SK-N-SH (cell line): ENCODE results near the gene SPTB. TPM values are rescaled to one million over a fixed set of nuclear protein-coding genes. Genes with fewer than 3 reads are reported as not detected.

Source experiments
- CTCF ChIA-PET: fragments of 300-600, 350-600 bp; formaldehyde crosslinking; extraction: SDS; loops from one replicate; lab custom pipeline; 2021; lab: Yijun Ruan, JAX
- POLR2A ChIA-PET: fragments of 350-600 bp; sonication (Branson Sonifier 250); formaldehyde crosslinking; extraction: SDS; loops from one replicate; lab custom pipeline; 2020; ENCODE audit warnings: antibody characterized with exemption, inconsistent platforms; lab: Yijun Ruan, JAX
- DNase-seq: peaks from one replicate; pipeline ENCODE4 v3.0.0; 2012
- H2AFZ ChIP-seq: fragments of 200-600 bp; sonication (generic); 2 replicates; pipeline ENCODE4 v1.8.1; 2016; ENCODE audit warnings: antibody characterized with exemption, mild to moderate bottlenecking, low read depth
- H3F3A ChIP-seq: fragments of 200-600 bp; sonication (generic); replicated peaks from 2 replicates; pipeline ENCODE3; 2016; ENCODE audit warnings: antibody characterized with exemption, mild to moderate bottlenecking; ENCODE audit not compliant: insufficient read depth
- H3K27ac ChIP-seq, 2 experiments: fragments of 200-500 bp in 1 of 2; fragments of 200-600 bp in 1 of 2; sonication (Bioruptor generic) in 1 of 2; sonication (generic), shearing (Covaris generic) in 1 of 2; 2 replicates each; pipeline versions ENCODE4 v1.5.1 to v1.6.1; 2014 to 2016; ENCODE audit warnings: low read depth in 2 of 2, inconsistent platforms in 1 of 2, low read length in 1 of 2, mild to moderate bottlenecking in 1 of 2, mixed read lengths in 1 of 2
- H3K27me3 ChIP-seq: fragments of 200-600 bp; sonication (generic), shearing (Covaris generic); 2 replicates; pipeline ENCODE4 v1.6.1; 2016; ENCODE audit warnings: mixed run types; ENCODE audit not compliant: insufficient read depth
- H3K36me3 ChIP-seq, 2 experiments: fragments of 200-500 bp in 1 of 2; fragments of 200-600 bp in 1 of 2; sonication (Bioruptor generic) in 1 of 2; sonication (generic) in 1 of 2; replicated peaks in 1 of 2; 2 replicates each; pipeline versions ENCODE3 to v1.5.1; 2014 to 2016; ENCODE audit warnings: low read length in 1 of 2, mild to moderate bottlenecking in 1 of 2; ENCODE audit not compliant: insufficient read depth in 2 of 2, control insufficient read depth in 1 of 2
- H3K4me1 ChIP-seq, 2 experiments: fragments of 200-500 bp in 1 of 2; fragments of 200-600 bp in 1 of 2; sonication (Bioruptor generic) in 1 of 2; sonication (generic), shearing (Covaris generic) in 1 of 2; 2 replicates each; pipeline versions ENCODE4 v1.5.1 to v1.6.1; 2014 to 2016; ENCODE audit warnings: low read depth in 1 of 2, low read length in 1 of 2, mixed run types in 1 of 2; ENCODE audit not compliant: insufficient read depth in 2 of 2, control insufficient read depth in 1 of 2
- H3K4me2 ChIP-seq: fragments of 200-600 bp; sonication (generic), shearing (Covaris generic); 2 replicates; pipeline ENCODE4 v1.6.1; 2017; ENCODE audit warnings: mixed run types
- H3K4me3 ChIP-seq, 2 experiments: fragments of 200-500 bp in 1 of 2; fragments of 200-600 bp in 1 of 2; sonication (Bioruptor generic) in 1 of 2; sonication (generic), shearing (Covaris generic) in 1 of 2; 2 replicates each; pipeline versions ENCODE4 v1.5.1 to v1.8.1; 2014 to 2016; ENCODE audit warnings: low read depth in 2 of 2, inconsistent platforms in 1 of 2, low read length in 1 of 2, mild to moderate bottlenecking in 1 of 2, mixed read lengths in 1 of 2, moderate library complexity in 1 of 2
- H3K79me2 ChIP-seq: fragments of 200-600 bp; sonication (generic); 2 replicates; pipeline ENCODE4 v1.8.1; 2017; ENCODE audit warnings: mild to moderate bottlenecking; ENCODE audit not compliant: insufficient read depth
- H3K9ac ChIP-seq: fragments of 200-600 bp; sonication (generic); 2 replicates; pipeline ENCODE4 v1.6.1; 2017; ENCODE audit warnings: mixed run types
- H3K9me2 ChIP-seq: fragments of 200-600 bp; sonication (generic); 2 replicates; pipeline ENCODE4 v1.6.1; 2017; ENCODE audit warnings: mixed run types
- H3K9me3 ChIP-seq: fragments of 200-600 bp; sonication (generic); 2 replicates; pipeline ENCODE4 v1.6.1; 2017; ENCODE audit warnings: mixed run types, mild to moderate bottlenecking, moderate library complexity
- H4K20me1 ChIP-seq: fragments of 200-600 bp; sonication (generic); 2 replicates; pipeline ENCODE4 v1.6.1; 2017; ENCODE audit warnings: mild to moderate bottlenecking, mixed run types; ENCODE audit not compliant: insufficient read depth
- FOXJ3 ChIP-seq: sonication (generic); formaldehyde crosslinking; IDR thresholded peaks from 2 replicates; pipeline ENCODE4 v1.5.1; 2020; ENCODE audit warnings: mild to moderate bottlenecking, missing genetic modification reagents
- MEF2A ChIP-seq: IDR thresholded peaks from 2 replicates; pipeline ENCODE4 v1.4.0; 2012; ENCODE audit warnings: low read depth, borderline replicate concordance
- MXI1 ChIP-seq: IDR thresholded peaks from 2 replicates; pipeline ENCODE4 v1.6.1; 2012; ENCODE audit warnings: mild to moderate bottlenecking, low read depth, low read length, improper control_type of control experiment
- POLR2AphosphoS5 ChIP-seq: IDR thresholded peaks from 2 replicates; pipeline ENCODE4 v1.6.1; 2012; ENCODE audit warnings: low read depth, low read length
- REST ChIP-seq: IDR thresholded peaks from 2 replicates; pipeline ENCODE4 v1.6.1; 2012; ENCODE audit warnings: mild to moderate bottlenecking, low read depth, low read length, moderate library complexity
- RXRA ChIP-seq: IDR thresholded peaks from 2 replicates; pipeline ENCODE4 v1.4.0; 2012; ENCODE audit warnings: low read depth, mild to moderate bottlenecking, borderline replicate concordance
- SMC3 ChIP-seq: IDR thresholded peaks from 2 replicates; pipeline ENCODE4 v1.6.1; 2012; ENCODE audit warnings: low read depth, low read length, improper control_type of control experiment
- TEAD4 ChIP-seq: IDR thresholded peaks from 2 replicates; pipeline ENCODE4 v1.4.0; 2012; ENCODE audit warnings: mild to moderate bottlenecking, borderline replicate concordance; ENCODE audit not compliant: insufficient read depth
- WGBS: methylation state at CpG from one replicate; pipeline ENCODE4 v1.1.6; 2017; ENCODE audit warnings: low lambda C conversion rate; 5-methylcytosine and 5-hydroxymethylcytosine counted together
- polyA plus RNA-seq, 3 experiments: library from polyadenylated mRNA; depleted of rRNA; stranded (reverse); fragments of >200 nt; gene quantifications; 2 replicates each; pipeline ENCODE4 v1.2.3, GENCODE V29; 2012
- TF ChIP-seq, protein P1 (sequence below): IDR thresholded peaks from 2 replicates; pipeline ENCODE4 v1.4.0; 2012; ENCODE audit warnings: low read depth
- TF ChIP-seq, protein P2 (sequence below): IDR thresholded peaks from 2 replicates; pipeline ENCODE4 v1.4.0; 2012; ENCODE audit warnings: low read depth, borderline replicate concordance
- TF ChIP-seq, protein P3 (sequence below): fragments of 200-600 bp; sonication (generic); IDR thresholded peaks from 2 replicates; pipeline ENCODE4 v1.6.1; 2017; ENCODE audit warnings: antibody characterized with exemption, mild to moderate bottlenecking, moderate library complexity

SPTB gene
- polyA plus RNA-seq, 1 of the 3 experiments (the other 2 are of a cell fraction) = 0.15 TPM

- Histone ChIP-seq H3F3A (no peaks in the 10 kb centered on the region), H2AFZ (no peak overlapping the region), H3K79me2 (no peaks in the 10 kb centered on the region), H3K27ac (no peak overlapping the region), H4K20me1 (no peaks in the 10 kb centered on the region), H3K27me3 (no peaks in the 10 kb centered on the region; the same call in 1 of the 2 replicates), H3K4me1 (no peaks in the 10 kb centered on the region), H3K9me2 (no peaks in the 10 kb centered on the region), H3K4me3 (no peak overlapping the region), H3K9me3 (no peaks in the 10 kb centered on the region), H3K36me3 (no peaks in the 10 kb centered on the region), H3K4me2 (no peak overlapping the region), H3K9ac (no peak overlapping the region)
- WGBS = 82% methylated on average over 11 of the region's 11 CpGs
- DNase-seq = no peak
- TF ChIP-seq, protein P1, sequence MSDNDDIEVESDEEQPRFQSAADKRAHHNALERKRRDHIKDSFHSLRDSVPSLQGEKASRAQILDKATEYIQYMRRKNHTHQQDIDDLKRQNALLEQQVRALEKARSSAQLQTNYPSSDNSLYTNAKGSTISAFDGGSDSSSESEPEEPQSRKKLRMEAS = no peak
- TF ChIP-seq, protein P2, sequence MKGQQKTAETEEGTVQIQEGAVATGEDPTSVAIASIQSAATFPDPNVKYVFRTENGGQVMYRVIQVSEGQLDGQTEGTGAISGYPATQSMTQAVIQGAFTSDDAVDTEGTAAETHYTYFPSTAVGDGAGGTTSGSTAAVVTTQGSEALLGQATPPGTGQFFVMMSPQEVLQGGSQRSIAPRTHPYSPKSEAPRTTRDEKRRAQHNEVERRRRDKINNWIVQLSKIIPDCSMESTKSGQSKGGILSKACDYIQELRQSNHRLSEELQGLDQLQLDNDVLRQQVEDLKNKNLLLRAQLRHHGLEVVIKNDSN = no peak
- POLR2A ChIA-PET = no interaction called here
- CTCF ChIA-PET = interaction anchor here (0.7 to 3.8 kb wide), 8 partner anchors 11 to 91 kb away, joined by 3 to 16 read pairs (median 4); no protein-coding TSS in a partner anchor
Observed at GRCh38 chr14:64856529-64857445, 22.9 kb downstream of the SPTB start.

- H3K4me1 ChIP-seq = no peaks in the 10 kb centered on the region
- no peaks in the 10 kb centered on the region for H3K9me2 ChIP-seq
Observed at GRCh38 chr14:64855721-64856528, 23.8 kb downstream of the SPTB start.

More at GRCh38 chr14:64855721-64856528, 23.8 kb downstream of the SPTB start:
- no peaks in the 10 kb centered on the region for H3K9me3 ChIP-seq
- no peak overlapping the region for H3K9ac ChIP-seq
- CTCF ChIA-PET = interaction anchor here (0.7 to 3.8 kb wide), 7 partner anchors 10 to 55 kb away, joined by 3 to 16 read pairs (median 4); no protein-coding TSS in a partner anchor
- no peaks in the 10 kb centered on the region for H4K20me1 ChIP-seq
- H3F3A ChIP-seq = no peaks in the 10 kb centered on the region
- H3K27me3 ChIP-seq = no peaks in the 10 kb centered on the region; the same call in 1 of the 2 replicates
- DNase-seq = no peak
- no peak overlapping the region for H3K4me2 ChIP-seq
- H3K79me2 ChIP-seq = no peaks in the 10 kb centered on the region
- no peaks in the 10 kb centered on the region for H3K36me3 ChIP-seq
- WGBS = 57% methylated on average over 6 of the region's 6 CpGs
- POLR2A ChIA-PET = no interaction called here
- no peak overlapping the region for H3K27ac ChIP-seq
- H3K4me3 ChIP-seq = no peak overlapping the region
- no peak overlapping the region for H2AFZ ChIP-seq
- TF ChIP-seq SMC3 (no peak), REST (no peak), RXRA (no peak), FOXJ3 (CRISPR knock-in tag) (no peak), MXI1 (no peak), POLR2AphosphoS5 (no peak), MEF2A (no peak), TEAD4 (no peak)
- TF ChIP-seq, protein P3, sequence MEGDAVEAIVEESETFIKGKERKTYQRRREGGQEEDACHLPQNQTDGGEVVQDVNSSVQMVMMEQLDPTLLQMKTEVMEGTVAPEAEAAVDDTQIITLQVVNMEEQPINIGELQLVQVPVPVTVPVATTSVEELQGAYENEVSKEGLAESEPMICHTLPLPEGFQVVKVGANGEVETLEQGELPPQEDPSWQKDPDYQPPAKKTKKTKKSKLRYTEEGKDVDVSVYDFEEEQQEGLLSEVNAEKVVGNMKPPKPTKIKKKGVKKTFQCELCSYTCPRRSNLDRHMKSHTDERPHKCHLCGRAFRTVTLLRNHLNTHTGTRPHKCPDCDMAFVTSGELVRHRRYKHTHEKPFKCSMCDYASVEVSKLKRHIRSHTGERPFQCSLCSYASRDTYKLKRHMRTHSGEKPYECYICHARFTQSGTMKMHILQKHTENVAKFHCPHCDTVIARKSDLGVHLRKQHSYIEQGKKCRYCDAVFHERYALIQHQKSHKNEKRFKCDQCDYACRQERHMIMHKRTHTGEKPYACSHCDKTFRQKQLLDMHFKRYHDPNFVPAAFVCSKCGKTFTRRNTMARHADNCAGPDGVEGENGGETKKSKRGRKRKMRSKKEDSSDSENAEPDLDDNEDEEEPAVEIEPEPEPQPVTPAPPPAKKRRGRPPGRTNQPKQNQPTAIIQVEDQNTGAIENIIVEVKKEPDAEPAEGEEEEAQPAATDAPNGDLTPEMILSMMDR = no peak
- TF ChIP-seq, protein P1 = no peak
